Smooth muscle cell (in vitro differentiated cells): ENCODE results near the gene GALNT2. TPM values are rescaled to one million over a fixed set of nuclear protein-coding genes. Genes with fewer than 3 reads are reported as not detected.

Experiments
- DNase-seq: peaks from one replicate; lab custom pipeline; 2025; ENCODE audit not compliant: unreplicated experiment; lab: John Stamatoyannopoulos, UW
- H2AFZ ChIP-seq: fragments of 200-600 bp; sonication (generic); 2 replicates; pipeline ENCODE4 v1.6.0; 2016; ENCODE audit warnings: antibody characterized with exemption, low read depth, mild to moderate bottlenecking
- H3F3A ChIP-seq: fragments of 200-600 bp; sonication (generic); 2 replicates; pipeline ENCODE4 v1.6.0; 2017; ENCODE audit warnings: antibody characterized with exemption, low read depth
- H3K27ac ChIP-seq: fragments of 200-600 bp; sonication (generic); 2 replicates; pipeline ENCODE4 v1.5.1; 2016; ENCODE audit warnings: low read depth, mild to moderate bottlenecking
- H3K27me3 ChIP-seq: fragments of 200-600 bp; sonication (generic); 2 replicates; pipeline ENCODE4 v1.6.1; 2016; ENCODE audit warnings: low read depth, mild to moderate bottlenecking
- H3K36me3 ChIP-seq: fragments of 200-600 bp; sonication (generic); 2 replicates; pipeline ENCODE4 v1.5.1; 2016; ENCODE audit warnings: low read depth
- H3K4me1 ChIP-seq: fragments of 200-600 bp; sonication (generic); 2 replicates; pipeline ENCODE4 v1.5.1; 2016; ENCODE audit warnings: low read depth
- H3K4me2 ChIP-seq: fragments of 200-600 bp; sonication (generic); 2 replicates; pipeline ENCODE4 v1.6.0; 2016; ENCODE audit warnings: mild to moderate bottlenecking
- H3K4me3 ChIP-seq: fragments of 200-600 bp; sonication (generic); 2 replicates; pipeline ENCODE4 v1.5.1; 2016; ENCODE audit warnings: mild to moderate bottlenecking
- H3K79me2 ChIP-seq: fragments of 200-600 bp; sonication (generic); 2 replicates; pipeline ENCODE4 v1.6.0; 2016; ENCODE audit warnings: low read depth, mild to moderate bottlenecking
- H3K9ac ChIP-seq: fragments of 200-600 bp; sonication (generic); 2 replicates; pipeline ENCODE4 v1.6.0; 2016; ENCODE audit warnings: low read depth
- H3K9me3 ChIP-seq: fragments of 200-600 bp; sonication (generic); replicated peaks from 2 replicates; pipeline ENCODE4 v1.5.1; 2016; ENCODE audit warnings: low read depth
- H4K20me1 ChIP-seq: fragments of 200-600 bp; sonication (generic); 2 replicates; pipeline ENCODE4 v1.6.0; 2016; ENCODE audit warnings: low read depth
- CTCF ChIP-seq: fragments of 200-600 bp; sonication (generic); IDR thresholded peaks from 2 replicates; pipeline ENCODE4 v1.5.1; 2017; ENCODE audit warnings: borderline replicate concordance, mild to moderate bottlenecking, antibody characterized with exemption; ENCODE audit not compliant: insufficient read depth, poor library complexity, severe bottlenecking
- WGBS: methylation state at CpG from one replicate; pipeline ENCODE4 v1.1.7; 2016; ENCODE audit warnings: low lambda C conversion rate; 5-methylcytosine and 5-hydroxymethylcytosine counted together
- polyA plus RNA-seq: library from polyadenylated mRNA; unstranded; fragments of >200 nt; fragmentation: Nextera tagmentation; extraction: Ambion mirVana; gene quantifications from 2 replicates; pipeline ENCODE4 v1.2.1, GENCODE V29; 2016
- total RNA-seq: library from RNA; depleted of rRNA; stranded (reverse); fragments of >200 nt; gene quantifications from 2 replicates; pipeline ENCODE4 v1.2.3, GENCODE V29; 2014

The GALNT2 gene
- total and polyA plus RNA-seq, 2 experiments from 2014 or later = 76.4 to 152 TPM

- no peak for DNase-seq
- Histone ChIP-seq H3K27ac (no peak overlapping the region), H3K36me3 (no peaks in the 10 kb centered on the region), H4K20me1 (peaks cover 92% of the 10 kb centered on the region), H2AFZ (no peak overlapping the region), H3F3A (no peaks in the 10 kb centered on the region), H3K27me3 (no peaks in the 10 kb centered on the region), H3K4me1 (peaks cover under 1% of the 10 kb centered on the region), H3K9ac (no peak overlapping the region), H3K4me2 (no peak overlapping the region), H3K79me2 (peaks cover 36% of the 10 kb centered on the region), H3K9me3 (no peaks in the 10 kb centered on the region), H3K4me3 (no peak overlapping the region)
- TF ChIP-seq CTCF = no peak
- WGBS = 96% methylated on average over 5 of the region's 5 CpGs
Observed at GRCh38 chr1:230196077-230196476, 129.0 kb downstream of the GALNT2 start.

- H3K27me3 ChIP-seq = no peaks in the 10 kb centered on the region
- no peak for DNase-seq
- no peak overlapping the region for H3K4me3 ChIP-seq
- H2AFZ ChIP-seq = no peak overlapping the region
- no peak overlapping the region for H3K27ac ChIP-seq
- no peaks in the 10 kb centered on the region for H3F3A ChIP-seq
- no peaks in the 10 kb centered on the region for H3K9me3 ChIP-seq
- TF ChIP-seq CTCF = no peak
- H4K20me1 ChIP-seq = peaks cover 91% of the 10 kb centered on the region
- H3K36me3 ChIP-seq = no peaks in the 10 kb centered on the region
- WGBS = 96% methylated on average over 41 of the region's 41 CpGs
- H3K4me1 ChIP-seq = no peaks in the 10 kb centered on the region
- H3K79me2 ChIP-seq = peaks cover 30% of the 10 kb centered on the region
- no peak overlapping the region for H3K9ac ChIP-seq
- H3K4me2 ChIP-seq = no peak overlapping the region
Observed at GRCh38 chr1:230197644-230198567, 130.9 kb downstream of the GALNT2 start.

GRCh38 chr1:230199034-230199433, 132.0 kb downstream of the GALNT2 start:
- H3K9me3 ChIP-seq = no peaks in the 10 kb centered on the region
- no peak overlapping the region for H3K4me2 ChIP-seq
- no peak overlapping the region for H3K9ac ChIP-seq
- DNase-seq = no peak
- H3K27me3 ChIP-seq = no peaks in the 10 kb centered on the region
- H3K36me3 ChIP-seq = no peaks in the 10 kb centered on the region
- no peak overlapping the region for H3K4me3 ChIP-seq
- H4K20me1 ChIP-seq = peaks cover 87% of the 10 kb centered on the region
- H3F3A ChIP-seq = no peaks in the 10 kb centered on the region
- H2AFZ ChIP-seq = no peak overlapping the region
- H3K79me2 ChIP-seq = peaks cover 24% of the 10 kb centered on the region
- 88% methylated on average over 7 of the region's 7 CpGs for WGBS
- no peak overlapping the region for H3K27ac ChIP-seq
- no peaks in the 10 kb centered on the region for H3K4me1 ChIP-seq
- TF ChIP-seq CTCF = no peak

- peaks cover 87% of the 10 kb centered on the region for H4K20me1 ChIP-seq
- no peak overlapping the region for H3K4me2 ChIP-seq
- DNase-seq = no peak
- H3K36me3 ChIP-seq = no peaks in the 10 kb centered on the region
- no peak overlapping the region for H3K9ac ChIP-seq
- no peak overlapping the region for H2AFZ ChIP-seq
- no peaks in the 10 kb centered on the region for H3F3A ChIP-seq
- peaks cover 24% of the 10 kb centered on the region for H3K79me2 ChIP-seq
- no peaks in the 10 kb centered on the region for H3K4me1 ChIP-seq
- H3K27me3 ChIP-seq = no peaks in the 10 kb centered on the region
- H3K27ac ChIP-seq = no peak overlapping the region
- no peaks in the 10 kb centered on the region for H3K9me3 ChIP-seq
- no peak overlapping the region for H3K4me3 ChIP-seq
- no peak for TF ChIP-seq CTCF
- WGBS = 85% methylated on average over 4 of the region's 4 CpGs
Observed at GRCh38 chr1:230199554-230199953, 132.5 kb downstream of the GALNT2 start.
